Measurements from ENCODE around the gene CCBE1.

DNA sequence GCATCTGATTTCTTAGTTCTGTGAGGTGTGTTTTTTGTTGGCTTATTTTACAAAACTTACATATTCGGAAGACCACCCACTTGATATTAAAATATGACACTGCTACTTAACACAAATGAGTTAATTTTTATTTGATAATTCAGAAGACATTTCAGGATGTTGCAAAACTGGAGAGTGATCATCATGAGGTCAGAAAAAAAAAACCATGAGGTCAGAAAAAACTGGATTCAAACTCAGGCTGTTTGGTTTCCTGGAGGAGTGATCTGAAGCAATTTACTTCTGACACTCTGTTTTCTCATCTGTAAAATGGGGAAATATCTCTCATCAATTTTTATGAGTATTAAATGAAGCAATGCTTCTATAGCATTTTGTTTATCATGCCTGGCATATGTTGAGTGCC lies 1.8 kb upstream of the CCBE1 start:
- TF ChIP-seq CTCF (IDR thresholded peaks at IDR 0.05 in 8 of 11, conservative IDR thresholded peaks at IDR 0.05 in 3 of 11) (no peak), POLR2AphosphoS5 (IDR thresholded peaks at IDR 0.05) (no peak), POLR2A (IDR thresholded peaks at IDR 0.05) (no peak)
